ENCODE results near the gene COX4I2. TPM values are rescaled to one million over a fixed set of nuclear protein-coding genes. Genes with fewer than 3 reads are reported as not detected.

The COX4I2 gene
- total RNA-seq, 1 donor from 2014 or later: not detected

DNA sequence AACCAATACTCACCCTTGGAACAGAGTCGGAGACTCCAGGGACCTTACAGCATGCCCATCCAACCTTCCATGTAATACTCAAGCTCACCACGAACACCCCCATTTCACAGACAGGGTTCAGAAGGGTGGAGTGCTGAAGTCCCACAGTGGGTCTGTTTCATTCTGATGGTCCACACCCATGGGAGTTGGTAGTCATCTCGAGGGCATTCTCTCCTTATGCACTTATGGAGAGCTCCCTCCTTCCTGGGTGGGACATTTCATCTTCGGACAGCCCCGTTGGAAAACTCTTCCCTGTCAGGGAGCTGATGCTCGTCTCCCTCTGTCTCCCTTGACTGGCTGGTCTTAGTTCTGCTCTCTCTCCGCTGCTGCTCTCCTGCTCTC is 38.9 kb downstream of the COX4I2 start:
- Mint-ChIP-seq H3K4me3 (peak overlapping the region; percentile 89), H3K4me1 (peaks cover 56% of the 10 kb centered on the region), H3K27ac (peak overlapping the region; percentile 94), H3K27me3 (no peaks in the 10 kb centered on the region), H3K36me3 (ENCODE audit: low read depth) (peaks cover 56% of the 10 kb centered on the region), H3K9me3 (no peaks in the 10 kb centered on the region)
- intact Hi-C loops (cut with micrococcal nuclease): no loop called here
- CTCF ChIA-PET: interaction anchor here (3.7 to 4.3 kb wide), 2 partner anchors 15 to 46 kb away, joined by 23 to 28 read pairs; partner anchors contain the start of gene BCL2L1
- ATAC-seq (ENCODE audit: low read depth) (no peak), DNase-seq (no peak)
- POLR2A ChIA-PET: interaction anchor here (0.5 to 2.7 kb wide), 6 partner anchors 9 to 823 kb away, joined by 3 to 38 read pairs (median 8); partner anchors contain the start of gene BCL2L1
- TF ChIP-seq, protein P1, sequence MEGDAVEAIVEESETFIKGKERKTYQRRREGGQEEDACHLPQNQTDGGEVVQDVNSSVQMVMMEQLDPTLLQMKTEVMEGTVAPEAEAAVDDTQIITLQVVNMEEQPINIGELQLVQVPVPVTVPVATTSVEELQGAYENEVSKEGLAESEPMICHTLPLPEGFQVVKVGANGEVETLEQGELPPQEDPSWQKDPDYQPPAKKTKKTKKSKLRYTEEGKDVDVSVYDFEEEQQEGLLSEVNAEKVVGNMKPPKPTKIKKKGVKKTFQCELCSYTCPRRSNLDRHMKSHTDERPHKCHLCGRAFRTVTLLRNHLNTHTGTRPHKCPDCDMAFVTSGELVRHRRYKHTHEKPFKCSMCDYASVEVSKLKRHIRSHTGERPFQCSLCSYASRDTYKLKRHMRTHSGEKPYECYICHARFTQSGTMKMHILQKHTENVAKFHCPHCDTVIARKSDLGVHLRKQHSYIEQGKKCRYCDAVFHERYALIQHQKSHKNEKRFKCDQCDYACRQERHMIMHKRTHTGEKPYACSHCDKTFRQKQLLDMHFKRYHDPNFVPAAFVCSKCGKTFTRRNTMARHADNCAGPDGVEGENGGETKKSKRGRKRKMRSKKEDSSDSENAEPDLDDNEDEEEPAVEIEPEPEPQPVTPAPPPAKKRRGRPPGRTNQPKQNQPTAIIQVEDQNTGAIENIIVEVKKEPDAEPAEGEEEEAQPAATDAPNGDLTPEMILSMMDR (IDR thresholded peaks at IDR 0.05): no peak

DNA sequence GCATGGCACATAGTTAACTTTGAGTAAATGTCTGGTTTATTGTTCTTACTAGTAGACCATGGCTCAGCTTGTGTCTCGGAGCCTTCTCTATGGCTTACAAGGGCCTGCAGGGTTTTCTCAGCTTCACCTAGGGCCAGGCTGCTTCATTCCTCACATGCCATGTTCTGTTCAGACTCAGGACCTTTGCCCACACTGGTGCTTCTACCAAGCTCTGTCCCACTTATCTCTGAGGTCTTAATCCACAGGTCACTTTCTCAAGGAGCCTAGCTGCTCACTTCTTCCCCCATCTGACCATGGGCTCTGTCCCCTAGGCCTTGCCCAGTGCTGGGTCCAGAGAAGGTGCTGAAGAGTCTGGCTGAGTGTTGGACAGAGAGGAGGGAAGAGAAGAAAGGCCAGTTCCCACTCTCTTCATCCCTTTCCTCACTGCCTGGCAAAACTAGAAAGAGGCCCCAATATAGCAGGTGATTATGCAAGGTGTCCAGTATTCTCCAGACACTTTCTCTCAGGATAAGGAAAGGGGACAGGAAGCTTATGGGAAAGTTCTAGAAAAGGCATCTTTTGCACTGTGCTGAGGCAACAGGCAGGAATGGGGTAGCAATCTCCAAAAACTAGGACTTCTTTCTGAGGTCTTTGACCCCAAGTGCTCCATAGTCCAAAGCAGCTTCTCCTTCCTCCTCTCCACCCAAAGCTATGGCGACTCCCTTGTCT is 40.0 kb downstream of the COX4I2 start:
- no peaks in the 10 kb centered on the region for H3K27me3 Mint-ChIP-seq
- DNase-seq (no peak), ATAC-seq (ENCODE audit: low read depth) (no peak)
- peaks cover 59% of the 10 kb centered on the region for H3K36me3 Mint-ChIP-seq (ENCODE audit: low read depth)
- POLR2A ChIA-PET: interaction anchor here (1.0 kb wide), 1 partner anchor 46 kb away, joined by 3 read pairs; no protein-coding TSS in a partner anchor
- intact Hi-C loops (cut with micrococcal nuclease): no loop called here
- CTCF ChIA-PET: interaction anchor here (0.5 kb wide), 1 partner anchor 46 kb away, joined by 3 read pairs; no protein-coding TSS in a partner anchor
- H3K4me1 Mint-ChIP-seq: peaks cover 57% of the 10 kb centered on the region
- H3K27ac Mint-ChIP-seq: peak overlapping the region; percentile 46
- no peak overlapping the region for H3K4me3 Mint-ChIP-seq
- no peaks in the 10 kb centered on the region for H3K9me3 Mint-ChIP-seq
- TF ChIP-seq, protein P1 (IDR thresholded peaks at IDR 0.05): no peak

DNA sequence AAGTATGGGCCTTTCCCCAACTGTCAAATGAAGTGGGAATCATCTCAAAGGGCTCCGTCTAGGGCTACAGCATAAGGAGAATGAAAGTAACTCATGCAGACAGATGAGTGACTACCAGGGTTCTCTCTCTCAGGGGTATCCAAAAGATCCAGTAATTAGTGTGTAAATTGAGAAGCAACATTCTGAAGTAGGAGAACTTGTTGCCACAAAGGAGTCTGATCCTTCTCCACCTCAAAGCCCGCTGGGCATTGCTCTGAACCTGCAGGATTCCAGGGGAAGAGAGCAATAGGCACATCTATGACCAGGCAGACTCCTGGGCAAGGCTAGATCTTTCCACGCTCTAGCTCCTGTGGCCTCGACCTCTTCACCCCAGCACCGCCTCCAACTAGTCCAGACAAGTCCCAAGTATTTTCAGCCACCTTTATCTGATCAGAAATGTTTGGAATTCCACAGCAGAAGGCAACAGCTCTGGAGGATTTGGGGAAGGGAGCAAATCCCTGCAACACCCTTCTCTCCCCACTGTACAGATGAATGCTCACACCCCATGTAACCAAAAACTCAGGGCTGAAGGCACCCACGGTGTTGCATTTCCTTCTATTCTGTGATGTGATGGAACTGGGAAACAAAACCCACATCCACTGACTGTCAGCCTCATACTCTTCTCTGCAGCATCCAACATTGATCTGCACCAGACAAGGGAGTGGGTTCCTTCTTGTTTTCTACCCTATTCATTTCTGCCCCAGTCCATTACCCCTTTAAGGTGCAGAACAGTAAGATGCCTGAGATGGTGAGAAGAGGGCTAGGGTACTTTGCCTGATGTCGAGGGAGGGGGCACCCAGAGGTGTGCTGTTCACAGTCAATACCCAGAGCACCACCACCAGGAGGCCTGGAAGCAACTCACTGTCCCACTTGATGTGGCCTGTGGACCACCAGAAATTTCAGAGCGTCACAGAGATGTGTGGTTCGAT is 41.0 kb downstream of the COX4I2 start:
- Mint-ChIP-seq H3K36me3 (ENCODE audit: low read depth) (peaks cover 63% of the 10 kb centered on the region), H3K27me3 (no peaks in the 10 kb centered on the region), H3K27ac (no peak overlapping the region), H3K9me3 (no peaks in the 10 kb centered on the region), H3K4me1 (peaks cover 63% of the 10 kb centered on the region), H3K4me3 (no peak overlapping the region)
- intact Hi-C loops (cut with micrococcal nuclease): no loop called here
- ChIA-PET CTCF (no interaction called here), POLR2A (no interaction called here)
- DNase-seq: no peak
- TF ChIP-seq, protein P1 (IDR thresholded peaks at IDR 0.05): no peak
- no peak for ATAC-seq (ENCODE audit: low read depth)

DNA sequence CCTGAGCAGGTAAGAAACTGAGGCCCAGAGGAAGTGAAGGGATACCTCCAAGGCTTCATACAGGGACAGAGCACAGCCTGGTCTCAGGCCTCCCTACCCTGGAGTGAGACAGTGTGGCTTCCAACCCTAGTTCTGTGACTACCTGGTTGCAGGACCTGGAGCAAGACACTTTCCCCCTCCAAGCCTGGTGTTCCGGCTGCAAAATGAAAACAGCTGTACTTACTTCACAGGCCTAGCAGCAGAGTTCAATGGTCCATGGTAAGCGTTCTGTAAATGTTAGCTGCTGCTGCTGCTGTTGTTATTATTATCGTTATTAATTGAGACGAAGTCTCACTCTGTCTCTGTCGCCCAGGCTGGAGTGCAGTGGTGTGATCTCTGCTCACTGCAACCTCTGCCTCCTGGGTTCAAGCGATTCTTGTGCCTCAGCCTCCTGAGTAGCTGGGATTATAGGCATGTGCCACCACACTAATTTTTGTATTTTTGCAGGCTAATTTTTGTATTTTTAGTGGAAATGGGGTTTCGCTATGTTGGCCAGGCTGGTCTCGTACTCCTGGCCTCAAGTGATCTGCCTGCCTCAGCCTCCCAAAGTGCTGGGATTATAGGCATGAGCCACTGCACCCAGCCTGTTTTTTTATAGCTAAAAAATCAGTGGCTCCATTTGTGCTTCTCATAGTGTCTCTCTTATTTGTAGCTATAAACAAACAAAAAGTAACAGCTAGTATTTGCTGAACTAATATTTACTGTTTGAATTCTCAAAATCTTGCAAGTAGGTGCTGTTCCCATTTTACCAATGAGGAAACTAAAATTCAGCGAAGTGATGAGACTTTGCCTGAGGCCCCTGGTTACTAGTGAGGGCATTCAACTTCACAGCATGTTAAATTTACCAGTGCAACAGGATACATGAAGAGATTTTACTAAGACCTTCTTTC is 41.9 kb downstream of the COX4I2 start:
- Mint-ChIP-seq H3K27me3 (no peaks in the 10 kb centered on the region), H3K4me1 (peaks cover 64% of the 10 kb centered on the region), H3K27ac (no peak overlapping the region), H3K4me3 (no peak overlapping the region), H3K9me3 (no peaks in the 10 kb centered on the region), H3K36me3 (ENCODE audit: low read depth) (peaks cover 64% of the 10 kb centered on the region)
- CTCF ChIA-PET: interaction anchor here (0.6 to 1.1 kb wide), 2 partner anchors 18 to 43 kb away, joined by 3 to 5 read pairs; no protein-coding TSS in a partner anchor
- DNase-seq (no peak), ATAC-seq (ENCODE audit: low read depth) (no peak)
- POLR2A ChIA-PET: interaction anchor here (0.6 kb wide), 1 partner anchor 118 kb away, joined by 3 read pairs; no protein-coding TSS in a partner anchor
- intact Hi-C loops (cut with micrococcal nuclease): no loop called here
- TF ChIP-seq, protein P1 (IDR thresholded peaks at IDR 0.05): no peak

All from activated B cell treated with CpG ODN at 0.5 μM for 24 hours (primary cell).